Stimulated activated naive CD8-positive, alpha-beta T cell treated with anti-CD3 and anti-CD28 coated beads, Interleukin-15, amount 100 ng/mL, for 72 hours (primary cell): ENCODE results near the gene ATP11B.

Source experiments
- ATAC-seq: fragments of 150-1000 bp; cut with Tn5 transposase; 2 replicates; pipeline ENCODE4 v1.10.0; 2021; ENCODE audit warnings: mild to moderate bottlenecking, moderate library complexity
- DNase-seq, 2 donors: peaks; one replicate each; pipeline ENCODE4 v3.0.0; 2021 to 2022
- H3K27ac Mint-ChIP-seq, 2 donors: one replicate each; pipeline ENCODE4 v1.8.0; 2022; ENCODE audit warnings: mild to moderate bottlenecking in 2 of 2, mixed read lengths in 2 of 2, moderate library complexity in 2 of 2
- H3K27me3 Mint-ChIP-seq: one replicate; pipeline ENCODE4 v1.8.0; 2022; ENCODE audit warnings: mixed read lengths
- H3K4me1 Mint-ChIP-seq: one replicate; pipeline ENCODE4 v1.8.0; 2022; ENCODE audit warnings: mild to moderate bottlenecking, mixed read lengths
- H3K4me3 Mint-ChIP-seq, 2 donors: one replicate each; pipeline ENCODE4 v1.8.0; 2022; ENCODE audit warnings: mild to moderate bottlenecking in 2 of 2, mixed read lengths in 2 of 2, moderate library complexity in 1 of 2
- H3K9me3 Mint-ChIP-seq, 2 donors: one replicate each; pipeline ENCODE4 v1.8.0; 2022; ENCODE audit warnings: mixed read lengths in 2 of 2

ATP11B gene

GRCh38 chr3:182967218-182968204, 174.2 kb downstream of the ATP11B start:
- DNase-seq = no peak
- H3K27ac Mint-ChIP-seq = peak overlapping the region; percentile 17 to 95
- no peaks in the 10 kb centered on the region for H3K9me3 Mint-ChIP-seq
- H3K4me3 Mint-ChIP-seq = peak overlapping the region; percentile 1 to 65
- H3K27me3 Mint-ChIP-seq = no peaks in the 10 kb centered on the region
- peaks cover 64% of the 10 kb centered on the region for H3K4me1 Mint-ChIP-seq
- peak; percentile 90 for ATAC-seq

GRCh38 chr3:182969277-182969676, 176.0 kb downstream of the ATP11B start:
- ATAC-seq (no peak), DNase-seq (no peak)
- Mint-ChIP-seq H3K27ac (peak overlapping the region in 1 of 2 donors; percentile 30), H3K4me1 (peaks cover 67% of the 10 kb centered on the region), H3K27me3 (no peaks in the 10 kb centered on the region), H3K4me3 (peak overlapping the region; percentile 2), H3K9me3 (no peaks in the 10 kb centered on the region)

- Mint-ChIP-seq H3K4me1 (peaks cover 67% of the 10 kb centered on the region), H3K9me3 (no peaks in the 10 kb centered on the region), H3K27me3 (no peaks in the 10 kb centered on the region), H3K27ac (no peak overlapping the region), H3K4me3 (no peak overlapping the region)
- DNase-seq = no peak
- no peak for ATAC-seq
Observed at GRCh38 chr3:182969853-182970252, 176.5 kb downstream of the ATP11B start.

GRCh38 chr3:182970811-182971418, 177.6 kb downstream of the ATP11B start:
- ATAC-seq (no peak), DNase-seq (no peak)
- Mint-ChIP-seq H3K4me3 (no peak overlapping the region), H3K27ac (no peak overlapping the region), H3K9me3 (no peaks in the 10 kb centered on the region), H3K27me3 (no peaks in the 10 kb centered on the region), H3K4me1 (peaks cover 68% of the 10 kb centered on the region)
